Testis (tissue), 2 donors: ENCODE measurements around the gene PARP3.

ENCODE experiments used
- POLR2A ChIP-seq: fragments of 450-650 bp; IDR thresholded peaks from one replicate; pipeline ENCODE4 v1.6.1; 2017; ENCODE audit warnings: antibody characterized with exemption, mild to moderate bottlenecking, moderate library complexity
- TF ChIP-seq, protein P1 (sequence below), 3 experiments: fragments of 450-650 bp in 2 of 3; fragments of 200-600 bp in 1 of 3; sonication (generic) in 1 of 3; IDR thresholded peaks; one replicate each; pipeline ENCODE4 v1.5.1; 2016 to 2019; ENCODE audit warnings: antibody characterized with exemption in 3 of 3, mild to moderate bottlenecking in 2 of 3, moderate library complexity in 1 of 3

GRCh38 chr3:51974963-51975851 lies 33.0 kb downstream of the PARP3 start, which contains the start of gene ABHD14A:
- TF ChIP-seq POLR2A: peak; percentile 14
- TF ChIP-seq, protein P1, sequence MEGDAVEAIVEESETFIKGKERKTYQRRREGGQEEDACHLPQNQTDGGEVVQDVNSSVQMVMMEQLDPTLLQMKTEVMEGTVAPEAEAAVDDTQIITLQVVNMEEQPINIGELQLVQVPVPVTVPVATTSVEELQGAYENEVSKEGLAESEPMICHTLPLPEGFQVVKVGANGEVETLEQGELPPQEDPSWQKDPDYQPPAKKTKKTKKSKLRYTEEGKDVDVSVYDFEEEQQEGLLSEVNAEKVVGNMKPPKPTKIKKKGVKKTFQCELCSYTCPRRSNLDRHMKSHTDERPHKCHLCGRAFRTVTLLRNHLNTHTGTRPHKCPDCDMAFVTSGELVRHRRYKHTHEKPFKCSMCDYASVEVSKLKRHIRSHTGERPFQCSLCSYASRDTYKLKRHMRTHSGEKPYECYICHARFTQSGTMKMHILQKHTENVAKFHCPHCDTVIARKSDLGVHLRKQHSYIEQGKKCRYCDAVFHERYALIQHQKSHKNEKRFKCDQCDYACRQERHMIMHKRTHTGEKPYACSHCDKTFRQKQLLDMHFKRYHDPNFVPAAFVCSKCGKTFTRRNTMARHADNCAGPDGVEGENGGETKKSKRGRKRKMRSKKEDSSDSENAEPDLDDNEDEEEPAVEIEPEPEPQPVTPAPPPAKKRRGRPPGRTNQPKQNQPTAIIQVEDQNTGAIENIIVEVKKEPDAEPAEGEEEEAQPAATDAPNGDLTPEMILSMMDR (IDR thresholded peaks at IDR 0.05): no peak
